ENCODE results near the gene TIMM8A. TPM values are rescaled to one million over a fixed set of nuclear protein-coding genes. Genes with fewer than 3 reads are reported as not detected.

Gene TIMM8A
- total and polyA plus RNA-seq, 8 donors: 10.2 to 16.5 (median 15.1) TPM

- H3K27me3 ChIP-seq: no peaks in the 10 kb centered on the region
- H3K36me3 ChIP-seq: peaks cover 0 to 34% of the 10 kb centered on the region in 2 donors
- no peak overlapping the region for H3K4me3 ChIP-seq
- intact Hi-C loops (cut with DNase I): no loop called here
- H3K9me3 ChIP-seq: no peaks in the 10 kb centered on the region
- no peak overlapping the region for H3K27ac ChIP-seq
- H3K4me1 ChIP-seq: peaks cover 0 to 22% of the 10 kb centered on the region in 2 donors
- DNase-seq (no peak), ATAC-seq (no peak)
- TF ChIP-seq, protein P1, sequence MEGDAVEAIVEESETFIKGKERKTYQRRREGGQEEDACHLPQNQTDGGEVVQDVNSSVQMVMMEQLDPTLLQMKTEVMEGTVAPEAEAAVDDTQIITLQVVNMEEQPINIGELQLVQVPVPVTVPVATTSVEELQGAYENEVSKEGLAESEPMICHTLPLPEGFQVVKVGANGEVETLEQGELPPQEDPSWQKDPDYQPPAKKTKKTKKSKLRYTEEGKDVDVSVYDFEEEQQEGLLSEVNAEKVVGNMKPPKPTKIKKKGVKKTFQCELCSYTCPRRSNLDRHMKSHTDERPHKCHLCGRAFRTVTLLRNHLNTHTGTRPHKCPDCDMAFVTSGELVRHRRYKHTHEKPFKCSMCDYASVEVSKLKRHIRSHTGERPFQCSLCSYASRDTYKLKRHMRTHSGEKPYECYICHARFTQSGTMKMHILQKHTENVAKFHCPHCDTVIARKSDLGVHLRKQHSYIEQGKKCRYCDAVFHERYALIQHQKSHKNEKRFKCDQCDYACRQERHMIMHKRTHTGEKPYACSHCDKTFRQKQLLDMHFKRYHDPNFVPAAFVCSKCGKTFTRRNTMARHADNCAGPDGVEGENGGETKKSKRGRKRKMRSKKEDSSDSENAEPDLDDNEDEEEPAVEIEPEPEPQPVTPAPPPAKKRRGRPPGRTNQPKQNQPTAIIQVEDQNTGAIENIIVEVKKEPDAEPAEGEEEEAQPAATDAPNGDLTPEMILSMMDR (IDR thresholded peaks at IDR 0.05): no peak
These were observed 45.2 kb upstream of the TIMM8A start for GRCh38 chrX:101393530-101394305.

- DNase-seq (no peak), ATAC-seq (no peak)
- Histone ChIP-seq H3K9me3 (no peaks in the 10 kb centered on the region), H3K27ac (peak overlapping the region in 1 of 2 donors; percentile 78), H3K27me3 (no peaks in the 10 kb centered on the region), H3K4me1 (peaks cover 0 to 22% of the 10 kb centered on the region in 2 donors), H3K36me3 (peaks cover 0 to 32% of the 10 kb centered on the region in 2 donors), H3K4me3 (peak overlapping the region; percentile 45 to 48)
- intact Hi-C loops (cut with DNase I): no loop called here
- TF ChIP-seq, protein P1 (IDR thresholded peaks at IDR 0.05): no peak
These were observed 43.3 kb upstream of the TIMM8A start for GRCh38 chrX:101391831-101392230.

GRCh38 chrX:101390664-101391525 lies 42.4 kb upstream of the TIMM8A start, which contains the start of gene RPL36A:
TSS of gene RPL36A (plus strand) at chrX:101391011. CDS start at chrX:101391044, 33 bp downstream.
- ATAC-seq: peak; percentile 99
- TF ChIP-seq, protein P1 (IDR thresholded peaks at IDR 0.05): peak; percentile 42 to 65

GRCh38 chrX:101388604-101389003 lies 40.1 kb upstream of the TIMM8A start:
- no peaks in the 10 kb centered on the region for H3K9me3 ChIP-seq
- intact Hi-C loops (cut with DNase I): no loop called here
- ATAC-seq: no peak
- H3K27ac ChIP-seq: no peak overlapping the region
- peaks cover 0 to 15% of the 10 kb centered on the region in 2 donors for H3K4me1 ChIP-seq
- TF ChIP-seq, protein P1 (IDR thresholded peaks at IDR 0.05): no peak
- H3K36me3 ChIP-seq: peaks cover 0 to 14% of the 10 kb centered on the region in 2 donors
- no peak overlapping the region for H3K4me3 ChIP-seq
- DNase-seq: no peak
- no peaks in the 10 kb centered on the region for H3K27me3 ChIP-seq

More at GRCh38 chrX:101390664-101391525, 42.4 kb upstream of the TIMM8A start, which contains the start of gene RPL36A:
- no peaks in the 10 kb centered on the region for H3K27me3 ChIP-seq
- intact Hi-C loops (cut with DNase I): no loop called here
- peaks cover 0 to 22% of the 10 kb centered on the region in 2 donors for H3K4me1 ChIP-seq
- H3K36me3 ChIP-seq: peaks cover 0 to 22% of the 10 kb centered on the region in 2 donors
- H3K4me3 ChIP-seq: peak within 1 kb of the TSS; percentile 45 to 48
- peak; percentile 77 to 93 (median 90) for DNase-seq
- H3K27ac ChIP-seq: peak within 1 kb of the TSS; percentile 59 to 78
- H3K9me3 ChIP-seq: no peaks in the 10 kb centered on the region

GRCh38 chrX:101386542-101386885 lies 38.0 kb upstream of the TIMM8A start:
- Histone ChIP-seq H3K4me1 (no peaks in the 10 kb centered on the region), H3K27ac (peak overlapping the region in 1 of 2 donors; percentile 69), H3K27me3 (no peaks in the 10 kb centered on the region), H3K4me3 (no peak overlapping the region), H3K9me3 (no peaks in the 10 kb centered on the region), H3K36me3 (no peaks in the 10 kb centered on the region)
- ATAC-seq (no peak), DNase-seq (no peak)
- TF ChIP-seq, protein P1 (IDR thresholded peaks at IDR 0.05): no peak
- intact Hi-C loops (cut with DNase I): no loop called here

All from left lung (tissue), 10 donors.